ENCODE results near the gene CCDC13. TPM values are rescaled to one million over a fixed set of nuclear protein-coding genes. Genes with fewer than 3 reads are reported as not detected.

The CCDC13 gene
- total and polyA plus RNA-seq, 2 of the 13 experiments (the other 11 are each of a cell fraction or from before 2014, with no cell fraction given), result 0.22 to 0.51 TPM

DNA sequence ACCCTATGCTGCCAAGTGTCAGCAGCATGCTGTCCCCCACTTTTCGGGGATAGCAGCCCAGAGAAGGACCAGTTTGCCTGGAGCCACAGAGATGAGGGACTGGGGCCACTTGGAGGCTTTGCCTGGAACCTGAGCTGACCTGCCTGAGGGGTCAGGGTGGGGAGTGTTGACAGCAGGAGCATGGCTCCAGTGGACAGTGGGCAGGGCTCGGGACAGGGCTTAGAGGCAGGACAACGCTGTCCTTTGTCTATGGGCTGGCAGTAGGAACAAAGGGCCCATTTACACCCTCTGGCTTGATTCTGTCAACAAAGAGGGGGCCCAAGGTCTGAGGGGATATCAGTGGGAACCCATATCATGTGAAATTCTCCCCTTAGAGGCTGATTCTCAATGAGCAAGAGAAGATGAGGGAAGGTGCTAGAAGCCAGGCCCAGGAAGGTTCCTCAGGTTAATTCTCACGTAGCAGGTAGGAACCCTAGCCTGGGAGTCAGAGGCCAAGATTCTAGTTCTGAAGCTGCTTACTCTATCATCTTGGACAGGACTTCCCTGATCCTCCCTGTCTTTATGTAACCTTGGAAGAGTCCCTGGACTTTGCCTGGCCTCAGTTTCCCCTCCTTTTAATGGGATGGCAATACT, 40.7 kb downstream of the CCDC13 start (continued):
- TF ChIP-seq RBFOX2 (IDR thresholded peaks at IDR 0.05; ENCODE audit: low read depth, low read length), result 0 out of 2 replicates have a peak, but pooled peaks have one; percentile 37
- no peak for TF ChIP-seq CC2D1A (CRISPR knock-in tag; IDR thresholded peaks at IDR 0.05)
- TF ChIP-seq SMYD3 (CRISPR knock-in tag; IDR thresholded peaks at IDR 0.05), result peak; percentile 67; the same call in 1 of the 2 replicates
- no peak for TF ChIP-seq MAFF (IDR thresholded peaks at IDR 0.05; ENCODE audit: low read depth, low read length)
- no peak for TF ChIP-seq NFYB (CRISPR knock-in tag; IDR thresholded peaks at IDR 0.05)
- TF ChIP-seq, protein P1, sequence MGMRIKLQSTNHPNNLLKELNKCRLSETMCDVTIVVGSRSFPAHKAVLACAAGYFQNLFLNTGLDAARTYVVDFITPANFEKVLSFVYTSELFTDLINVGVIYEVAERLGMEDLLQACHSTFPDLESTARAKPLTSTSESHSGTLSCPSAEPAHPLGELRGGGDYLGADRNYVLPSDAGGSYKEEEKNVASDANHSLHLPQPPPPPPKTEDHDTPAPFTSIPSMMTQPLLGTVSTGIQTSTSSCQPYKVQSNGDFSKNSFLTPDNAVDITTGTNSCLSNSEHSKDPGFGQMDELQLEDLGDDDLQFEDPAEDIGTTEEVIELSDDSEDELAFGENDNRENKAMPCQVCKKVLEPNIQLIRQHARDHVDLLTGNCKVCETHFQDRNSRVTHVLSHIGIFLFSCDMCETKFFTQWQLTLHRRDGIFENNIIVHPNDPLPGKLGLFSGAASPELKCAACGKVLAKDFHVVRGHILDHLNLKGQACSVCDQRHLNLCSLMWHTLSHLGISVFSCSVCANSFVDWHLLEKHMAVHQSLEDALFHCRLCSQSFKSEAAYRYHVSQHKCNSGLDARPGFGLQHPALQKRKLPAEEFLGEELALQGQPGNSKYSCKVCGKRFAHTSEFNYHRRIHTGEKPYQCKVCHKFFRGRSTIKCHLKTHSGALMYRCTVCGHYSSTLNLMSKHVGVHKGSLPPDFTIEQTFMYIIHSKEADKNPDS (CRISPR knock-in tag; IDR thresholded peaks at IDR 0.05), result peak; percentile 2; the same call in 1 of the 2 replicates
- TF ChIP-seq ZNF672 (CRISPR knock-in tag; IDR thresholded peaks at IDR 0.05), result no peak
- TF ChIP-seq NR3C1 (CRISPR knock-in tag; IDR thresholded peaks at IDR 0.05), result no peak
- TF ChIP-seq SYNCRIP (IDR thresholded peaks at IDR 0.05; ENCODE audit: insufficient read depth, low read depth, low read length), result no peak
- TF ChIP-seq, protein P2, sequence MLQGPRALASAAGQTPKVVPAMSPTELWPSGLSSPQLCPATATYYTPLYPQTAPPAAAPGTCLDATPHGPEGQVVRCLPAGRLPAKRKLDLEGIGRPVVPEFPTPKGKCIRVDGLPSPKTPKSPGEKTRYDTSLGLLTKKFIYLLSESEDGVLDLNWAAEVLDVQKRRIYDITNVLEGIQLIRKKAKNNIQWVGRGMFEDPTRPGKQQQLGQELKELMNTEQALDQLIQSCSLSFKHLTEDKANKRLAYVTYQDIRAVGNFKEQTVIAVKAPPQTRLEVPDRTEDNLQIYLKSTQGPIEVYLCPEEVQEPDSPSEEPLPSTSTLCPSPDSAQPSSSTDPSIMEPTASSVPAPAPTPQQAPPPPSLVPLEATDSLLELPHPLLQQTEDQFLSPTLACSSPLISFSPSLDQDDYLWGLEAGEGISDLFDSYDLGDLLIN (CRISPR knock-in tag; IDR thresholded peaks at IDR 0.05; ENCODE audit: borderline replicate concordance), result no peak
- TF ChIP-seq ZSCAN31 (CRISPR knock-in tag; IDR thresholded peaks at IDR 0.05; ENCODE audit: low read depth), result 0 out of 2 replicates have a peak, but pooled peaks have one; percentile 54
- TF ChIP-seq ZBTB20 (CRISPR knock-in tag; IDR thresholded peaks at IDR 0.05; ENCODE audit: borderline replicate concordance, low read depth), result no peak
- no peak for TF ChIP-seq SMAD3 (CRISPR knock-in tag; IDR thresholded peaks at IDR 0.05)
- TF ChIP-seq ZNF761 (CRISPR knock-in tag; conservative IDR thresholded peaks at IDR 0.05), result no peak; the same call in 1 of the 2 replicates
- peak in 1 of 2 experiments; percentile 85; a peak in 2 of 4 replicates for TF ChIP-seq EP300 (IDR thresholded peaks at IDR 0.05; ENCODE audit: low read depth in 2 of 2, low read length in 2 of 2)
- peak; percentile 77 for TF ChIP-seq EP300 (CRISPR knock-in tag; IDR thresholded peaks at IDR 0.05; ENCODE audit: borderline replicate concordance)
- no peak for TF ChIP-seq ZNF234 (CRISPR knock-in tag; conservative IDR thresholded peaks at IDR 0.05)
- TF ChIP-seq NKX3-1 (CRISPR knock-in tag; IDR thresholded peaks at IDR 0.05), result no peak
- no peak for TF ChIP-seq ZNF225 (CRISPR knock-in tag; IDR thresholded peaks at IDR 0.05)
- no peak for TF ChIP-seq SMC3 (IDR thresholded peaks at IDR 0.05; ENCODE audit: low read length)
- TF ChIP-seq, protein P3, sequence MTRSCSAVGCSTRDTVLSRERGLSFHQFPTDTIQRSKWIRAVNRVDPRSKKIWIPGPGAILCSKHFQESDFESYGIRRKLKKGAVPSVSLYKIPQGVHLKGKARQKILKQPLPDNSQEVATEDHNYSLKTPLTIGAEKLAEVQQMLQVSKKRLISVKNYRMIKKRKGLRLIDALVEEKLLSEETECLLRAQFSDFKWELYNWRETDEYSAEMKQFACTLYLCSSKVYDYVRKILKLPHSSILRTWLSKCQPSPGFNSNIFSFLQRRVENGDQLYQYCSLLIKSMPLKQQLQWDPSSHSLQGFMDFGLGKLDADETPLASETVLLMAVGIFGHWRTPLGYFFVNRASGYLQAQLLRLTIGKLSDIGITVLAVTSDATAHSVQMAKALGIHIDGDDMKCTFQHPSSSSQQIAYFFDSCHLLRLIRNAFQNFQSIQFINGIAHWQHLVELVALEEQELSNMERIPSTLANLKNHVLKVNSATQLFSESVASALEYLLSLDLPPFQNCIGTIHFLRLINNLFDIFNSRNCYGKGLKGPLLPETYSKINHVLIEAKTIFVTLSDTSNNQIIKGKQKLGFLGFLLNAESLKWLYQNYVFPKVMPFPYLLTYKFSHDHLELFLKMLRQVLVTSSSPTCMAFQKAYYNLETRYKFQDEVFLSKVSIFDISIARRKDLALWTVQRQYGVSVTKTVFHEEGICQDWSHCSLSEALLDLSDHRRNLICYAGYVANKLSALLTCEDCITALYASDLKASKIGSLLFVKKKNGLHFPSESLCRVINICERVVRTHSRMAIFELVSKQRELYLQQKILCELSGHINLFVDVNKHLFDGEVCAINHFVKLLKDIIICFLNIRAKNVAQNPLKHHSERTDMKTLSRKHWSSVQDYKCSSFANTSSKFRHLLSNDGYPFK (CRISPR knock-in tag; IDR thresholded peaks at IDR 0.05; ENCODE audit: borderline replicate concordance), result no peak
- TF ChIP-seq NFIB (CRISPR knock-in tag; IDR thresholded peaks at IDR 0.05; ENCODE audit: borderline replicate concordance), result no peak
- no peak; the same call in 1 of the 2 replicates for TF ChIP-seq RBAK (CRISPR knock-in tag; IDR thresholded peaks at IDR 0.05)
- TF ChIP-seq ZNF30 (CRISPR knock-in tag; IDR thresholded peaks at IDR 0.05), result no peak
- no peak for TF ChIP-seq ZNF572 (CRISPR knock-in tag; IDR thresholded peaks at IDR 0.05)
- no peak for TF ChIP-seq ZNF556 (CRISPR knock-in tag; IDR thresholded peaks at IDR 0.05; ENCODE audit: borderline replicate concordance)

All from HepG2 (cell line).